ENCODE results near the gene SLC49A4. TPM values are rescaled to one million over a fixed set of nuclear protein-coding genes. Genes with fewer than 3 reads are reported as not detected.
"Not testable (repeated sequence)": the region's sequence is repeated elsewhere in the genome, so short reads cannot be mapped to it uniquely, and the experiment has no call there.

SLC49A4 gene, protein sequence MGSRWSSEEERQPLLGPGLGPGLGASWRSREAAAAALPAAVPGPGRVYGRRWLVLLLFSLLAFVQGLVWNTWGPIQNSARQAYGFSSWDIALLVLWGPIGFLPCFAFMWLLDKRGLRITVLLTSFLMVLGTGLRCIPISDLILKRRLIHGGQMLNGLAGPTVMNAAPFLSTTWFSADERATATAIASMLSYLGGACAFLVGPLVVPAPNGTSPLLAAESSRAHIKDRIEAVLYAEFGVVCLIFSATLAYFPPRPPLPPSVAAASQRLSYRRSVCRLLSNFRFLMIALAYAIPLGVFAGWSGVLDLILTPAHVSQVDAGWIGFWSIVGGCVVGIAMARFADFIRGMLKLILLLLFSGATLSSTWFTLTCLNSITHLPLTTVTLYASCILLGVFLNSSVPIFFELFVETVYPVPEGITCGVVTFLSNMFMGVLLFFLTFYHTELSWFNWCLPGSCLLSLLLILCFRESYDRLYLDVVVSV
- total RNA-seq (2014; rRNA removed; shearing (Covaris generic)): 10.4 and 12.0 TPM in 2 replicates

DNA sequence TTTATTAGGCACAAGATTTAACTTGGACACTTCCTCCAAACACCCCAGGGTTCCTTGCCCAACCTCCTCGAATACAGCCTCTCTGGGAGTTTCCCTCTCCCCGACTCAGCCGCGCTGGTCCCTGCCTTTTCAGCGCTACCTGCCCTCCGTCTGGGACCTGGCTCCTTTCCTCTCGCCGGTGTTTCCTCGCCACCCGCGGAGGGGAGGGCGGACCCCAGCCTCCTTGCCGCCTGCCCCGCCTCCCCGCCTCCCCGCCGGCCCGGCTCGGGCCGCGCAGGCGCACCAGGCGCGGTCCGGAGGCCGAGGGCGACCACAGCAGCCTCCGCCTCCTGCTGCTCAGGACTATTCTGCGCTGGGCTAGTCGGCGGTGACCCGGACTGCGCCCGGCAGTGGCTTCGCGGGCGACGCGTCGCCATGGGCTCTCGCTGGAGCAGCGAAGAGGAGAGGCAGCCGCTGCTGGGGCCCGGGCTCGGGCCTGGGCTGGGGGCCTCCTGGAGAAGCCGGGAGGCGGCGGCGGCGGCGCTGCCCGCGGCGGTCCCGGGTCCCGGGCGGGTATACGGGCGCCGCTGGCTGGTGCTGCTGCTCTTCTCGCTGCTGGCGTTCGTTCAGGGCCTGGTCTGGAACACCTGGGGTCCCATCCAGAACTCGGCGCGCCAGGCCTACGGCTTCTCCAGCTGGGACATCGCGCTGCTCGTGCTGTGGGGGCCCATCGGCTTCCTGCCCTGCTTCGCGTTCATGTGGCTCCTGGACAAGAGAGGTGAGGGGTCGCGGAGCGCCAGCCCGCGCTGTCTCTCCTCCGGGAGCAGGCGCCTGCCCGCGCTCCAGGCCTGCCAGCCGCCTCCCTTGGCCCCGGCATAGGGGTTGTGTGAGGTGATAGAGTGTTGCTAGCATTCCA, at the start of gene SLC49A4:
SLC49A4 (plus strand) TSS at position 291 of the 895 bp plus-strand sequence; CDS start at position 415, 124 bp downstream.
- H3K9me3 ChIP-seq (replicated peaks): no peaks in the 10 kb centered on the region
- H3K27ac ChIP-seq: peak within 1 kb of the TSS; percentile 64
- no peaks in the 10 kb centered on the region for H3K36me3 ChIP-seq
- peak; percentile 65 to 80 for DNase-seq (ENCODE audit: low read depth in 1 of 2, low spot score in 2 of 2)
- peak within 1 kb of the TSS; percentile 69 for H3K4me3 ChIP-seq
- H3K27me3 ChIP-seq (replicated peaks): no peaks in the 10 kb centered on the region
- H3K4me1 ChIP-seq (replicated peaks): peaks cover 14% of the 10 kb centered on the region

GRCh38 chr3:122745369-122746021, 49.4 kb upstream of the SLC49A4 start:
- no peaks in the 10 kb centered on the region for H3K27me3 ChIP-seq (replicated peaks)
- no peaks in the 10 kb centered on the region for H3K4me1 ChIP-seq (replicated peaks)
- DNase-seq (ENCODE audit: low read depth in 1 of 2, low spot score in 2 of 2): no peak
- 0 out of 2 replicates have a peak, but pooled peaks cover 3% of the 10 kb centered on the region for H3K36me3 ChIP-seq
- no peak overlapping the region for H3K27ac ChIP-seq
- no peaks in the 10 kb centered on the region for H3K9me3 ChIP-seq (replicated peaks)
- H3K4me3 ChIP-seq: no peak overlapping the region

GRCh38 chr3:122747295-122747694, 47.6 kb upstream of the SLC49A4 start:
- H3K27me3 ChIP-seq (replicated peaks); H3K9me3 ChIP-seq (replicated peaks); H3K27ac ChIP-seq: not testable (repeated sequence)

GRCh38 chr3:122748347-122748746, 46.5 kb upstream of the SLC49A4 start:
- no peak overlapping the region for H3K27ac ChIP-seq
- no peaks in the 10 kb centered on the region for H3K36me3 ChIP-seq
- no peaks in the 10 kb centered on the region for H3K4me1 ChIP-seq (replicated peaks)
- DNase-seq (ENCODE audit: low read depth in 1 of 2, low spot score in 2 of 2): no peak
- no peak overlapping the region for H3K4me3 ChIP-seq
- H3K9me3 ChIP-seq (replicated peaks): no peaks in the 10 kb centered on the region
- H3K27me3 ChIP-seq (replicated peaks): no peaks in the 10 kb centered on the region

More at GRCh38 chr3:122747295-122747694, 47.6 kb upstream of the SLC49A4 start:
- not testable (repeated sequence) for H3K4me3 ChIP-seq; H3K36me3 ChIP-seq; DNase-seq (ENCODE audit: low read depth in 1 of 2, low spot score in 2 of 2); H3K4me1 ChIP-seq (replicated peaks)

GRCh38 chr3:122754929-122755328, 39.9 kb upstream of the SLC49A4 start:
- H3K27me3 ChIP-seq (replicated peaks): no peaks in the 10 kb centered on the region
- H3K4me3 ChIP-seq: no peak overlapping the region
- DNase-seq (ENCODE audit: low read depth in 1 of 2, low spot score in 2 of 2): peak in 1 of 2 experiments; percentile 2
- peaks cover 8% of the 10 kb centered on the region for H3K36me3 ChIP-seq
- no peaks in the 10 kb centered on the region for H3K4me1 ChIP-seq (replicated peaks)
- H3K9me3 ChIP-seq (replicated peaks): no peaks in the 10 kb centered on the region
- H3K27ac ChIP-seq: no peak overlapping the region

- peaks cover 8% of the 10 kb centered on the region for H3K36me3 ChIP-seq
- H3K9me3 ChIP-seq (replicated peaks): no peaks in the 10 kb centered on the region
- no peaks in the 10 kb centered on the region for H3K4me1 ChIP-seq (replicated peaks)
- H3K27me3 ChIP-seq (replicated peaks): no peaks in the 10 kb centered on the region
- DNase-seq (ENCODE audit: low read depth in 1 of 2, low spot score in 2 of 2): no peak
- no peak overlapping the region for H3K27ac ChIP-seq
- no peak overlapping the region for H3K4me3 ChIP-seq
Measured at GRCh38 chr3:122755491-122755890, 39.4 kb upstream of the SLC49A4 start.

GRCh38 chr3:122758877-122759560, 35.9 kb upstream of the SLC49A4 start:
- no peak overlapping the region for H3K4me3 ChIP-seq
- H3K36me3 ChIP-seq: peaks cover 8% of the 10 kb centered on the region
- H3K9me3 ChIP-seq (replicated peaks): no peaks in the 10 kb centered on the region
- H3K27ac ChIP-seq: no peak overlapping the region
- no peaks in the 10 kb centered on the region for H3K4me1 ChIP-seq (replicated peaks)
- H3K27me3 ChIP-seq (replicated peaks): no peaks in the 10 kb centered on the region
- DNase-seq (ENCODE audit: low read depth in 1 of 2, low spot score in 2 of 2): no peak

GRCh38 chr3:122760453-122761271, 34.2 kb upstream of the SLC49A4 start:
- H3K27me3 ChIP-seq (replicated peaks): no peaks in the 10 kb centered on the region
- DNase-seq (ENCODE audit: low read depth in 1 of 2, low spot score in 2 of 2): no peak
- H3K36me3 ChIP-seq: no peaks in the 10 kb centered on the region
- no peak overlapping the region for H3K4me3 ChIP-seq
- H3K9me3 ChIP-seq (replicated peaks): no peaks in the 10 kb centered on the region
- no peaks in the 10 kb centered on the region for H3K4me1 ChIP-seq (replicated peaks)
- no peak overlapping the region for H3K27ac ChIP-seq

DNA sequence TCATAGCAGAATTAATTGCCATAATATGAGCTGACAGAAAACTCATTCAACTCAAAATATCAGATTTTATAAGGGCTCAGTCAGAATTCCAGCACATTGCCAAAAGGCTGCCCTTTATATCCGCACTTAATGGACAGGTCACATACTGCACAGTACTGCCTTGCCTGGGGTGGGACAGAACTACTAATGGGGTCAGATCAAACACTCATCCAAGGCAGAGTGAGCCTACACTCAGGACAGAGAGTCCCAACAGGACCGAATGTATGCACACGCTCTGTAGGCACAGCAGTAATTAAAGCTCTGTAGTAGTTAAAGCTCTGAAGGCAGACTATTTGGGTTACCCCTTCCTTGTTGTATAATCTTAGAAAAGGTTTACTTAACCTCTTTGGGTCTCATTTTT, 28.4 kb upstream of the SLC49A4 start:
- H3K9me3 ChIP-seq (replicated peaks): no peaks in the 10 kb centered on the region
- no peak overlapping the region for H3K27ac ChIP-seq
- H3K4me1 ChIP-seq (replicated peaks): no peaks in the 10 kb centered on the region
- H3K27me3 ChIP-seq (replicated peaks): no peaks in the 10 kb centered on the region
- no peaks in the 10 kb centered on the region for H3K36me3 ChIP-seq
- no peak overlapping the region for H3K4me3 ChIP-seq
- DNase-seq (ENCODE audit: low read depth in 1 of 2, low spot score in 2 of 2): no peak

DNA sequence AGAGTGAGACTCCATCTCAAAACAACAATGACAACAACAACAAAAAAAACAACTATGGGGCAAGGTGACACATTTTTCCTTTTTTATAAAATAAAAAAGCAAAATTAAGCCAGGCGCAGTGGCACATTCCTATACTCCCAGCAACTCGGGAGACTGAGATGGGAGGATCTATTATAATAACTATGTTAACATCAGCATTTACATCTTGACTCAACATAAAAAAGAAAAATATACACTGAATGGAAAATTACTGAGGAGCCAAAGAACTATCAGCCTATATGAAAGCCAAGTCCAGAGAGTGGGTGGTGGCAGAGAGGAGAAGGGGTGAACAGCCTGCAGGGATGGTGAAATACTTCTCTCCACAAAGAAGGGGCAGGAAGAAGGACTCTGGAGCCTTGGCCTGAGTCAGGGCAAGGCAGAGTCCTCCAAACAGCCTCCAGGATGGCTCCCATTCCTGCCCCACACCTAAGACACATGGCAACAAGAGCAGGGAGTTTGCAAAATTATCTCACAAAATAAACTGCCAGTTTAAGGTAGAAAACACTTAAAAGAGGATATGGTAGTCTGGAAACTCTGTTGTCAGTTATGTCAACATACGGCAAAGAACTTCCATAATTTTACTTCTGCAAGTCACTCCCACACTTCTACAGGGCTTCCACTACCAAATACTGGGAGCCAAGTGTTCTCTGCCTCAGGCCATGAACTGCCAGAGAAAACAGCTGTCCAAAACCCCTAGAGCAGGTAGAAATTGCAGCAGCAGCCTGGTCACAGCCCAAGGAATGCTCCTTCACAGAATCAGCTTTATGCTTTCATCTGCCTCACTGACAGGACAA, 27.1 kb upstream of the SLC49A4 start:
- DNase-seq (ENCODE audit: low read depth in 1 of 2, low spot score in 2 of 2): no peak
- H3K36me3 ChIP-seq: no peaks in the 10 kb centered on the region
- no peaks in the 10 kb centered on the region for H3K27me3 ChIP-seq (replicated peaks)
- H3K9me3 ChIP-seq (replicated peaks): no peaks in the 10 kb centered on the region
- no peak overlapping the region for H3K27ac ChIP-seq
- H3K4me1 ChIP-seq (replicated peaks): no peaks in the 10 kb centered on the region
- no peak overlapping the region for H3K4me3 ChIP-seq

- H3K27me3 ChIP-seq (replicated peaks): no peaks in the 10 kb centered on the region
- H3K4me3 ChIP-seq: no peak overlapping the region
- DNase-seq (ENCODE audit: low read depth in 1 of 2, low spot score in 2 of 2): no peak
- H3K27ac ChIP-seq: no peak overlapping the region
- H3K36me3 ChIP-seq: no peaks in the 10 kb centered on the region
- H3K4me1 ChIP-seq (replicated peaks): no peaks in the 10 kb centered on the region
- H3K9me3 ChIP-seq (replicated peaks): no peaks in the 10 kb centered on the region
Measured at GRCh38 chr3:122770521-122771202, 24.2 kb upstream of the SLC49A4 start.
